ENCODE results near the gene TSEN2.

The TSEN2 gene

DNA sequence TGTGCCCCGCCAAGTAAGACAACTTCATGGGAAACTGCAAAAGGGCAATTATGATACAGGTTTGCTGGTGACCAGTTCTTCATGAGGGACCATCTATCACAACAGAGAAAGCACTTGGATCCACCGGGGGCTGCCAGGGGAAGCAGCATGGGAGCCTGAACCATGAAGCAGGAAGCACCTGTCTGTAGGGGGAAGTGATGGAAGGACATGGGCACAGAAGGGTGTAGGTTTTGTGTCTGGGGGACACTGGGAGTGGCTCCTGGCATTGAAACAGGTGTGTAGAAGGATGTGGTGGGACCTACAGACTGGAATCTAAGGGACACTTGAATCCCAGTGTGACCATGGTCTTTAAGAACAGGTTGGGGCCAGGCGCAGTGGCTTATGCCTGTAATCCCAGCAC, 95.2 kb downstream of the TSEN2 start:
- no peak overlapping the region for H3K4me3 ChIP-seq (ENCODE audit: low read length)
- DNase-seq (ENCODE audit: low read depth), result no peak
- TF ChIP-seq, protein P1, sequence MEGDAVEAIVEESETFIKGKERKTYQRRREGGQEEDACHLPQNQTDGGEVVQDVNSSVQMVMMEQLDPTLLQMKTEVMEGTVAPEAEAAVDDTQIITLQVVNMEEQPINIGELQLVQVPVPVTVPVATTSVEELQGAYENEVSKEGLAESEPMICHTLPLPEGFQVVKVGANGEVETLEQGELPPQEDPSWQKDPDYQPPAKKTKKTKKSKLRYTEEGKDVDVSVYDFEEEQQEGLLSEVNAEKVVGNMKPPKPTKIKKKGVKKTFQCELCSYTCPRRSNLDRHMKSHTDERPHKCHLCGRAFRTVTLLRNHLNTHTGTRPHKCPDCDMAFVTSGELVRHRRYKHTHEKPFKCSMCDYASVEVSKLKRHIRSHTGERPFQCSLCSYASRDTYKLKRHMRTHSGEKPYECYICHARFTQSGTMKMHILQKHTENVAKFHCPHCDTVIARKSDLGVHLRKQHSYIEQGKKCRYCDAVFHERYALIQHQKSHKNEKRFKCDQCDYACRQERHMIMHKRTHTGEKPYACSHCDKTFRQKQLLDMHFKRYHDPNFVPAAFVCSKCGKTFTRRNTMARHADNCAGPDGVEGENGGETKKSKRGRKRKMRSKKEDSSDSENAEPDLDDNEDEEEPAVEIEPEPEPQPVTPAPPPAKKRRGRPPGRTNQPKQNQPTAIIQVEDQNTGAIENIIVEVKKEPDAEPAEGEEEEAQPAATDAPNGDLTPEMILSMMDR (IDR thresholded peaks at IDR 0.05; ENCODE audit: insufficient read depth, low read depth, low read length, missing control alignments), result no peak

DNA sequence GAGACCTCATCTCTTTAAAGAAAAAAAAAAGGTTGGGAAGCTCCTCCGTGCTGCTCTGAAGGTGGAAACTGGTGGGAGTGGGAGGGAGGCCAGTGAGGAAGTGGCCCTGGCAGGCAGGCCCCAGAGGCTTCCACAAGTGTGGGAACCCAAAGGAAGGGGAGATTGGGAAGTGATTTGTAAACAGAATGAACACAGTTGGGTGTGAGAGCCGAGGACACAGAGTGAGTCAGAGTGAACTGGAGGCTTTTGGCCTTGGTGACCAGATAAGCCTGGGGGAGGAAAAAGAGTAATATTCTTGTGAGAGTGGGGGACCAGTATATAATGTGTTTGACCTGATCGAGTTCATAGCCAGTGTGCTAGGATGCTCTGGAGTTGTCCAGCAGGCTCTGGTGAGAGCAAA, 95.6 kb downstream of the TSEN2 start:
- DNase-seq (ENCODE audit: low read depth), result no peak
- H3K4me3 ChIP-seq (ENCODE audit: low read length), result no peak overlapping the region
- TF ChIP-seq, protein P1 (IDR thresholded peaks at IDR 0.05; ENCODE audit: insufficient read depth, low read depth, low read length, missing control alignments), result no peak

DNA sequence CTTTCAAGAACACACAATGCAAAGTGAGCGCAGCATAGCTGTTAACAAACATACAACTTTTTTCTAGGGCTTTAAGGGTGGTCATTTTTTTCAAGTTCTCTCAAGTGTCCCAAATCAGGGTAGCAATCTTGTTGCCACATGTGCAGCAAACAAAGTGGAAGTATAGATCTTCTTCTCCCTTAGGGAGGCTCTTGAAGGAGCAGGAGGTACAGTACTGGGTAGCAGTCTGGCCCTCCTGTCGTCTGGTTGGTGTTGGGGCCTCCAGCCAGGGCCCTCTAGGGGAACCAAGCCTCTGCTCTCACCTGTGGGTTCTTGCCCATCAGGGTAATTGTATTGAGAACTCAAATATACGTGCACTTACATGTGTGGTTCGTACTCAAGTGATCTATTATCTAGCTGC, 98.5 kb downstream of the TSEN2 start:
- no peak for DNase-seq (ENCODE audit: low read depth)
- no peak overlapping the region for H3K4me3 ChIP-seq (ENCODE audit: low read length)
- TF ChIP-seq, protein P1 (IDR thresholded peaks at IDR 0.05; ENCODE audit: insufficient read depth, low read depth, low read length, missing control alignments), result no peak
